H1 (cell line): Measurements from ENCODE around the gene SPTLC3. TPM values are rescaled to one million over a fixed set of nuclear protein-coding genes. Genes with fewer than 3 reads are reported as not detected.
A peak's percentile ranks its signal among the peaks of the same experiment; 100 is the strongest.

Experiments
- CTCF ChIA-PET: fragments of 300-600 bp; sonication (Branson Sonifier 250); formaldehyde crosslinking; loops from one replicate; lab custom pipeline; 2021; ENCODE audit not compliant: partially characterized antibody; lab: Charles Lee
- POLR2A ChIA-PET: fragments of 300-600 bp; sonication (Branson Sonifier 250); formaldehyde crosslinking; loops from one replicate; lab custom pipeline; 2021; ENCODE audit warnings: inconsistent platforms; ENCODE audit not compliant: partially characterized antibody; lab: Charles Lee
- DNase-seq, 2 experiments: peaks; one replicate each; pipeline versions ENCODE4 v3.0.0 to v3.0.0-alpha.2; 2010 to 2022; ENCODE audit warnings: low spot score in 2 of 2, low read depth in 1 of 2, mixed read lengths in 1 of 2
- FAIRE-seq: peaks from 2 replicates; lab custom pipeline; 2011; peaks lifted over from hg19 to GRCh38; lab: Jason Lieb, UNC
- H2AFZ ChIP-seq: 2 replicates; pipeline ENCODE4 v1.8.1; 2012; ENCODE audit warnings: low read length, inconsistent platforms
- H2AK5ac ChIP-seq: 2 replicates; pipeline ENCODE4 v1.6.1; 2013; ENCODE audit warnings: low read depth, low read length
- H2BK120ac ChIP-seq: replicated peaks from 2 replicates; pipeline ENCODE3; 2013; ENCODE audit warnings: low read depth, low read length, inconsistent platforms
- H2BK12ac ChIP-seq: 2 replicates; pipeline ENCODE4 v1.6.1; 2013; ENCODE audit warnings: low read depth, low read length
- H2BK15ac ChIP-seq: 2 replicates; pipeline ENCODE4 v1.6.1; 2013; ENCODE audit warnings: low read length
- H2BK20ac ChIP-seq: 2 replicates; pipeline ENCODE4 v1.6.1; 2013; ENCODE audit warnings: low read length
- H2BK5ac ChIP-seq: 2 replicates; pipeline ENCODE4 v1.6.1; 2013; ENCODE audit warnings: low read depth, low read length
- H3K14ac ChIP-seq: 2 replicates; pipeline ENCODE4 v1.6.1; 2013; ENCODE audit warnings: inconsistent platforms; ENCODE audit not compliant: insufficient read length
- H3K18ac ChIP-seq: 2 replicates; pipeline ENCODE4 v1.6.1; 2013; ENCODE audit warnings: low read length; ENCODE audit errors: extremely low read depth
- H3K23ac ChIP-seq: 2 replicates; pipeline ENCODE4 v1.6.1; 2013; ENCODE audit warnings: inconsistent platforms; ENCODE audit not compliant: insufficient read length
- H3K23me2 ChIP-seq: 2 replicates; pipeline ENCODE4 v1.6.1; 2013; ENCODE audit warnings: low read depth, low read length
- H3K27ac ChIP-seq: 2 replicates; pipeline ENCODE4 v1.6.1; 2011; ENCODE audit warnings: low read depth, low read length, inconsistent platforms
- H3K27me3 ChIP-seq, 4 experiments: replicated peaks in 1 of 4; 1 replicate in 1 of 4; 2 replicates in 3 of 4; pipeline versions ENCODE4 v1.6.1 to v1.8.1; 2011 to 2013; ENCODE audit warnings: low read length in 3 of 4, mild to moderate bottlenecking in 3 of 4, inconsistent platforms in 2 of 4, mixed read lengths in 2 of 4, moderate library complexity in 1 of 4; ENCODE audit not compliant: control insufficient read depth in 3 of 4, insufficient read depth in 3 of 4; ENCODE audit errors: extremely low read depth in 1 of 4
- H3K36me3 ChIP-seq, 4 experiments: 2 replicates each; pipeline versions ENCODE4 v1.6.1 to v1.8.1; 2011 to 2013; ENCODE audit warnings: mild to moderate bottlenecking in 4 of 4, low read length in 3 of 4, moderate library complexity in 2 of 4, control low read depth in 1 of 4, inconsistent platforms in 1 of 4; ENCODE audit not compliant: insufficient read depth in 4 of 4, control insufficient read depth in 2 of 4
- H3K4ac ChIP-seq: replicated peaks from 2 replicates; pipeline ENCODE3; 2013; ENCODE audit warnings: low read length, low read depth, mixed read lengths, inconsistent platforms; ENCODE audit not compliant: insufficient read length
- H3K4me1 ChIP-seq, 4 experiments: replicated peaks in 1 of 4; 1 replicate in 1 of 4; 2 replicates in 3 of 4; pipeline versions ENCODE4 v1.6.1 to v1.8.1; 2011 to 2013; ENCODE audit warnings: low read length in 3 of 4, inconsistent platforms in 2 of 4, mixed read lengths in 1 of 4; ENCODE audit not compliant: insufficient read depth in 4 of 4, control insufficient read depth in 3 of 4
- H3K4me2 ChIP-seq, 2 experiments: 2 replicates each; pipeline versions ENCODE4 v1.6.1 to v1.8.1; 2011 to 2013; ENCODE audit warnings: low read depth in 2 of 2, low read length in 2 of 2, control low read depth in 1 of 2, inconsistent platforms in 1 of 2, mild to moderate bottlenecking in 1 of 2; ENCODE audit not compliant: insufficient read depth in 1 of 2
- H3K4me3 ChIP-seq, 4 experiments: fragments of 200-600, 300-600 bp in 1 of 4; sonication (generic), shearing (Covaris generic), sonication (Bioruptor Twin) in 1 of 4; 2 replicates each; pipeline versions ENCODE4 v1.5.1 to v1.8.1; 2011 to 2016; ENCODE audit warnings: low read length in 4 of 4, low read depth in 3 of 4, control low read depth in 2 of 4, inconsistent platforms in 2 of 4, mild to moderate bottlenecking in 2 of 4, mixed read lengths in 1 of 4, moderate library complexity in 1 of 4; ENCODE audit not compliant: insufficient read depth in 2 of 4; ENCODE audit errors: extremely low read depth in 1 of 4
- H3K56ac ChIP-seq: replicated peaks from 2 replicates; pipeline ENCODE3; 2013; ENCODE audit warnings: low read depth, mild to moderate bottlenecking, mixed read lengths, low read length, inconsistent platforms; ENCODE audit not compliant: insufficient read length
- H3K79me1 ChIP-seq: 2 replicates; pipeline ENCODE4 v1.6.1; 2013; ENCODE audit warnings: low read depth, low read length, control low read depth
- H3K79me2 ChIP-seq, 2 experiments: 2 replicates each; pipeline versions ENCODE4 v1.6.1 to v1.8.1; 2012 to 2013; ENCODE audit warnings: low read length in 2 of 2, mild to moderate bottlenecking in 2 of 2, inconsistent platforms in 1 of 2; ENCODE audit not compliant: insufficient read depth in 2 of 2, control insufficient read depth in 1 of 2
- H3K9ac ChIP-seq, 4 experiments: replicated peaks in 1 of 4; 1 replicate in 1 of 4; 2 replicates in 3 of 4; pipeline versions ENCODE4 v1.6.1 to v1.8.1; 2011 to 2013; ENCODE audit warnings: low read depth in 3 of 4, low read length in 3 of 4, control low read depth in 2 of 4, mild to moderate bottlenecking in 2 of 4, moderate library complexity in 2 of 4, inconsistent platforms in 1 of 4; ENCODE audit errors: extremely low read depth in 1 of 4
- H3K9me3 ChIP-seq, 2 experiments: 2 replicates each; pipeline versions ENCODE4 v1.6.1 to v1.8.1; 2012 to 2013; ENCODE audit warnings: mild to moderate bottlenecking in 2 of 2, moderate library complexity in 2 of 2, control low read depth in 1 of 2, inconsistent platforms in 1 of 2, low read depth in 1 of 2, low read length in 1 of 2, mixed read lengths in 1 of 2; ENCODE audit not compliant: insufficient read depth in 2 of 2
- H4K20me1 ChIP-seq, 2 experiments: replicated peaks in 1 of 2; 2 replicates each; pipeline versions ENCODE3 to v1.8.1; 2011 to 2013; ENCODE audit warnings: inconsistent platforms in 2 of 2, low read length in 2 of 2, mild to moderate bottlenecking in 1 of 2; ENCODE audit not compliant: insufficient read depth in 2 of 2, control insufficient read depth in 1 of 2
- H4K5ac ChIP-seq: 2 replicates; pipeline ENCODE4 v1.6.1; 2013; ENCODE audit warnings: low read length, low read depth, mixed read lengths, inconsistent platforms; ENCODE audit not compliant: insufficient read length
- H4K8ac ChIP-seq: 2 replicates; pipeline ENCODE4 v1.8.0; 2013; ENCODE audit warnings: mild to moderate bottlenecking, moderate library complexity, low read length, inconsistent platforms; ENCODE audit not compliant: insufficient read depth; ENCODE audit errors: extremely low read depth
- H4K91ac ChIP-seq: replicated peaks from 2 replicates; pipeline ENCODE3; 2013; ENCODE audit warnings: low read length, mixed read lengths, inconsistent platforms; ENCODE audit not compliant: insufficient read length
- ASH2L ChIP-seq: fragments of 200-600, 300-600 bp; sonication (generic); IDR thresholded peaks from one replicate; pipeline ENCODE4 v1.7.1; 2017; ENCODE audit warnings: low read length
- ATF3 ChIP-seq: IDR thresholded peaks from 2 replicates; pipeline ENCODE4 v1.6.1; 2011; ENCODE audit warnings: low read depth, mild to moderate bottlenecking, low read length; ENCODE audit not compliant: insufficient read depth
- KDM1A ChIP-seq: fragments of 200-600, 300-600 bp; sonication (generic); IDR thresholded peaks from 2 replicates; pipeline ENCODE4 v1.7.1; 2016; ENCODE audit warnings: mild to moderate bottlenecking, low read length, borderline replicate concordance
- POLR2AphosphoS5 ChIP-seq: IDR thresholded peaks from 2 replicates; pipeline ENCODE4 v1.6.1; 2011; ENCODE audit warnings: low read depth, low read length
- RAD21 ChIP-seq, 2 experiments: IDR thresholded peaks in 1 of 2; conservative IDR thresholded peaks in 1 of 2; 2 replicates each; pipeline ENCODE4 v1.6.1; 2011; ENCODE audit warnings: low read depth in 2 of 2, low read length in 2 of 2, improper control_type of control experiment in 1 of 2, inconsistent platforms in 1 of 2, mild to moderate bottlenecking in 1 of 2, moderate library complexity in 1 of 2
- SP4 ChIP-seq: IDR thresholded peaks from 2 replicates; pipeline ENCODE4 v1.6.1; 2012; ENCODE audit warnings: low read length, inconsistent platforms
- WGBS, 2 experiments: shearing (Covaris generic) in 1 of 2; methylation state at CpG; one replicate each; pipeline versions ENCODE4 v1.1.6 to v1.1.7; 2013 to 2015; ENCODE audit warnings: low lambda C conversion rate in 2 of 2, mixed read lengths in 2 of 2, inconsistent platforms in 1 of 2, low coverage in 1 of 2, missing lambda C conversion rate in 1 of 2; ENCODE audit not compliant: insufficient replicate concordance in 2 of 2, insufficient coverage in 1 of 2, insufficient read length in 1 of 2; ENCODE audit errors: extremely low coverage in 1 of 2, missing lambda C conversion rate in 1 of 2; 5-methylcytosine and 5-hydroxymethylcytosine counted together
- long read RNA-seq, 2 experiments: library from RNA in 1 of 2; library from capped mRNA in 1 of 2; stranded (forward); transcript quantifications; one replicate each; pipeline ENCODE4 v2.0.0, GENCODE V29; 2021; ENCODE audit warnings: inconsistent platforms in 1 of 2
- polyA minus RNA-seq, 3 experiments: library from RNA; depleted of rRNA, polyadenylated mRNA; stranded (reverse); fragments of >200 nt; gene quantifications; 1 replicate in 2 of 3; 2 replicates in 1 of 3; pipeline ENCODE4 v1.2.3, GENCODE V29; 2011
- polyA plus RNA-seq, 7 experiments: library from polyadenylated mRNA; depleted of rRNA in 3 of 7; stranded (reverse) in 5 of 7; unstranded in 2 of 7; fragments of >200 nt in 5 of 7; fragments of 200-250 nt in 2 of 7; gene quantifications; 1 replicate in 5 of 7; 2 replicates in 1 of 7; 4 replicates in 1 of 7; pipeline versions ENCODE4 v1.2.1 to v1.2.3, GENCODE V29; 2011 to 2013; ENCODE audit warnings: missing spikeins in 2 of 7, mixed read lengths in 2 of 7
- total RNA-seq: library from RNA; stranded (reverse); fragmentation: NEBNext Ultra II Directional; extraction: Animal tissue kit (Norgen Biotek cat#: 25700); gene quantifications from 2 replicates; pipeline ENCODE4 v1.2.1, GENCODE V29; 2021

The SPTLC3 gene
- total RNA-seq: 0.42 and 0.82 TPM in 2 replicates
- polyA plus RNA-seq (2011; rRNA removed): 0.11 and 0.23 TPM in 2 replicates
- 0.08 TPM for polyA plus RNA-seq (2011; cell fraction: cytosol; rRNA removed)
- polyA plus RNA-seq (2011; cell fraction: nucleus; rRNA removed): 0.48 TPM
- polyA plus RNA-seq (2012, experiment 1 of 2): 0.10 to 0.78 TPM (median 0.24 TPM) in 4 replicates
- not detected for polyA plus RNA-seq (2012, experiment 2 of 2)
- polyA plus RNA-seq (2013, experiment 1 of 2): 0.28 TPM
- 0.22 TPM for polyA plus RNA-seq (2013, experiment 2 of 2)
- polyA minus RNA-seq (2011; rRNA and poly(A)+ RNA removed): 0.19 and 0.24 TPM in 2 replicates
- not detected for polyA minus RNA-seq (2011; cell fraction: cytosol; rRNA and poly(A)+ RNA removed)
- polyA minus RNA-seq (2011; cell fraction: nucleus; rRNA and poly(A)+ RNA removed): 0.50 TPM
- long read RNA-seq, experiment 1: 0 reads
- long read RNA-seq, experiment 2, partial matches to known transcripts: 0 of 1 reads
- long read RNA-seq, experiment 2, other reads (novel, unspliced or antisense): 1 of 1 reads

- Histone ChIP-seq H4K5ac (no peak within 1 kb of the TSS), H2AK5ac (no peak within 1 kb of the TSS), H3K79me1 (no peaks in the 10 kb centered on the region), H2AFZ (peak within 1 kb of the TSS; percentile 64; the same call in 1 of the 2 replicates), H3K27ac (no peak within 1 kb of the TSS), H3K36me3 (no peaks in the 10 kb centered on the region), H3K18ac (0 out of 2 replicates have a peak within 1 kb of the TSS, but pooled peaks have one; percentile 1), H2BK15ac (no peak within 1 kb of the TSS), H3K79me2 (no peaks in the 10 kb centered on the region), H2BK12ac (no peak within 1 kb of the TSS), H3K23ac (no peak within 1 kb of the TSS), H2BK120ac (no peak within 1 kb of the TSS), H4K91ac (no peak within 1 kb of the TSS), H2BK20ac (no peak within 1 kb of the TSS), H3K27me3 (no peaks in the 10 kb centered on the region; a peak in 1 of 7 replicates), H4K20me1 (no peaks in the 10 kb centered on the region), H3K4ac (no peak within 1 kb of the TSS), H3K4me1 (peaks cover 0 to 3% (median 0%) of the 10 kb centered on the region in 4 experiments; a peak in 2 of 7 replicates), H3K23me2 (no peaks in the 10 kb centered on the region), H3K56ac (no peak within 1 kb of the TSS), H3K9me3 (no peaks in the 10 kb centered on the region), H3K4me2 (peak within 1 kb of the TSS; percentile 5 to 10; a peak in 1 of 4 replicates), H3K4me3 (peak within 1 kb of the TSS in 1 of 4 experiments; percentile 8; a peak in 1 of 8 replicates), H2BK5ac (no peak within 1 kb of the TSS), H3K9ac (no peak within 1 kb of the TSS), H3K14ac (no peak within 1 kb of the TSS), H4K8ac (no peak within 1 kb of the TSS)
- WGBS, 2 experiments: 38% methylated on average over 9 of the region's 9 CpGs; no CpG with 5 or more reads in 1 of the 2 experiments
- DNase-seq (peak in 1 of 2 experiments; percentile 15), FAIRE-seq (peak; percentile 63)
- CTCF ChIA-PET: interaction anchor here (0.6 to 1.6 kb wide), 7 partner anchors 10 to 95 kb away, joined by 3 to 4 read pairs (median 4); no protein-coding TSS in a partner anchor
- POLR2A ChIA-PET: no interaction called here
- no peak for TF ChIP-seq KDM1A
- no peak for TF ChIP-seq POLR2AphosphoS5
- TF ChIP-seq SP4: no peak
- peak; percentile 30 for TF ChIP-seq ASH2L
- TF ChIP-seq RAD21 (IDR thresholded peaks at IDR 0.05 in 1 of 2, conservative IDR thresholded peaks at IDR 0.05 in 1 of 2; ENCODE audit: low read depth in 2 of 2, low read length in 2 of 2): peak; percentile 26 to 51; a peak in 3 of 4 replicates
- no peak for TF ChIP-seq ATF3
These were observed at the start of gene SPTLC3 for GRCh38 chr20:13008761-13009681. TSS of gene SPTLC3 (plus strand) at chr20:13008972. CDS start at chr20:13009268, 296 bp downstream.
